Ishikawa (cell line): ENCODE measurements around the gene GLB1L.

Experiments
- CEBPB ChIP-seq: IDR thresholded peaks from 2 replicates; pipeline ENCODE4 v1.6.1; 2012
- EP300 ChIP-seq: IDR thresholded peaks from 2 replicates; pipeline ENCODE4 v1.6.1; 2012; ENCODE audit warnings: borderline replicate concordance
- TAF1 ChIP-seq: IDR thresholded peaks from 2 replicates; pipeline ENCODE4 v1.6.1; 2012; ENCODE audit warnings: low read depth, mild to moderate bottlenecking
- TCF12 ChIP-seq: IDR thresholded peaks from 2 replicates; pipeline ENCODE4 v1.6.1; 2012; ENCODE audit warnings: low read depth
- TF ChIP-seq, protein P1 (sequence below): IDR thresholded peaks from 2 replicates; pipeline ENCODE4 v1.6.1; 2012
- TF ChIP-seq, protein P2 (sequence below): IDR thresholded peaks from 2 replicates; pipeline ENCODE4 v1.6.1; 2012

DNA sequence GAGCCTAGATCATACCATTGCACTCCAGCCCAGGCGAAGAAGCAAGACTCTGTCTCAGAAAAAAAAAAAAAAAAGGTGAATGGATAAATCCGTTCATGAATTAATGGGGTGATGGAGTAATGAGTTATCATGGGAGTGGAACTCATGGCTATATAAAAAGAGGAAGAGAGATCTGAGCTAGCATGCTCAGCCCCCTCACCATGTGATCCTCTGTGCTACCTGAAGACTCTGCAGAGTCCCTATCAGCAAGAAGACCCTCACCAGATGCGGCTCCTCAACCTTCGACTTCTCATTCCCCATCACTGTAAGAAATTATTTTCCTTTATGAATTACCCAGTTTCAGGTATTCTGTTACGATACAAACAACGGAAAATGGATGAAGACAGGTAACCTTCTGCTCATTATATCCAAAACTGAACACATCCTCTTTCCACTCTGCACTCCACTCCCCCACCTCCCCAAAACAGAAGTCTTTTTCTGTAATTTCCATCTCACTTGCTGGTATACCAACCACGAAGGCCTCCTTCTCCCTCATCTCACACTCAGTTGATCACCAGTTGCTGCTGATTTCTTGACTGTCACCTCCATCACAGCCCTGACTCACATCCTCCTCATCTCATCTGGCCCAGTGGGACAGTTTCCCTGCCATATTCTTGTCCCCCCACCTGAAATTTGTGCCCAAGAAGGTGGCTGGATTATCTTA lies 58.3 kb downstream of the GLB1L start:
- TF ChIP-seq TCF12 (no peak), CEBPB (no peak), TAF1 (no peak), EP300 (no peak)
- TF ChIP-seq, protein P1, sequence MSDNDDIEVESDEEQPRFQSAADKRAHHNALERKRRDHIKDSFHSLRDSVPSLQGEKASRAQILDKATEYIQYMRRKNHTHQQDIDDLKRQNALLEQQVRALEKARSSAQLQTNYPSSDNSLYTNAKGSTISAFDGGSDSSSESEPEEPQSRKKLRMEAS, result no peak
- TF ChIP-seq, protein P2, sequence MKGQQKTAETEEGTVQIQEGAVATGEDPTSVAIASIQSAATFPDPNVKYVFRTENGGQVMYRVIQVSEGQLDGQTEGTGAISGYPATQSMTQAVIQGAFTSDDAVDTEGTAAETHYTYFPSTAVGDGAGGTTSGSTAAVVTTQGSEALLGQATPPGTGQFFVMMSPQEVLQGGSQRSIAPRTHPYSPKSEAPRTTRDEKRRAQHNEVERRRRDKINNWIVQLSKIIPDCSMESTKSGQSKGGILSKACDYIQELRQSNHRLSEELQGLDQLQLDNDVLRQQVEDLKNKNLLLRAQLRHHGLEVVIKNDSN, result no peak
